Smooth muscle cell (in vitro differentiated cells): Measurements from ENCODE around the gene SPRTN. TPM values are rescaled to one million over a fixed set of nuclear protein-coding genes. Genes with fewer than 3 reads are reported as not detected.

Experiments
- DNase-seq: peaks from one replicate; lab custom pipeline; 2025; ENCODE audit not compliant: unreplicated experiment; lab: John Stamatoyannopoulos, UW
- H2AFZ ChIP-seq: fragments of 200-600 bp; sonication (generic); 2 replicates; pipeline ENCODE4 v1.6.0; 2016; ENCODE audit warnings: antibody characterized with exemption, low read depth, mild to moderate bottlenecking
- H3F3A ChIP-seq: fragments of 200-600 bp; sonication (generic); 2 replicates; pipeline ENCODE4 v1.6.0; 2017; ENCODE audit warnings: antibody characterized with exemption, low read depth
- H3K27ac ChIP-seq: fragments of 200-600 bp; sonication (generic); 2 replicates; pipeline ENCODE4 v1.5.1; 2016; ENCODE audit warnings: low read depth, mild to moderate bottlenecking
- H3K27me3 ChIP-seq: fragments of 200-600 bp; sonication (generic); 2 replicates; pipeline ENCODE4 v1.6.1; 2016; ENCODE audit warnings: low read depth, mild to moderate bottlenecking
- H3K36me3 ChIP-seq: fragments of 200-600 bp; sonication (generic); 2 replicates; pipeline ENCODE4 v1.5.1; 2016; ENCODE audit warnings: low read depth
- H3K4me1 ChIP-seq: fragments of 200-600 bp; sonication (generic); 2 replicates; pipeline ENCODE4 v1.5.1; 2016; ENCODE audit warnings: low read depth
- H3K4me2 ChIP-seq: fragments of 200-600 bp; sonication (generic); 2 replicates; pipeline ENCODE4 v1.6.0; 2016; ENCODE audit warnings: mild to moderate bottlenecking
- H3K4me3 ChIP-seq: fragments of 200-600 bp; sonication (generic); 2 replicates; pipeline ENCODE4 v1.5.1; 2016; ENCODE audit warnings: mild to moderate bottlenecking
- H3K79me2 ChIP-seq: fragments of 200-600 bp; sonication (generic); 2 replicates; pipeline ENCODE4 v1.6.0; 2016; ENCODE audit warnings: low read depth, mild to moderate bottlenecking
- H3K9ac ChIP-seq: fragments of 200-600 bp; sonication (generic); 2 replicates; pipeline ENCODE4 v1.6.0; 2016; ENCODE audit warnings: low read depth
- H3K9me3 ChIP-seq: fragments of 200-600 bp; sonication (generic); replicated peaks from 2 replicates; pipeline ENCODE4 v1.5.1; 2016; ENCODE audit warnings: low read depth
- H4K20me1 ChIP-seq: fragments of 200-600 bp; sonication (generic); 2 replicates; pipeline ENCODE4 v1.6.0; 2016; ENCODE audit warnings: low read depth
- WGBS: methylation state at CpG from one replicate; pipeline ENCODE4 v1.1.7; 2016; ENCODE audit warnings: low lambda C conversion rate; 5-methylcytosine and 5-hydroxymethylcytosine counted together
- polyA plus RNA-seq: library from polyadenylated mRNA; unstranded; fragments of >200 nt; fragmentation: Nextera tagmentation; extraction: Ambion mirVana; gene quantifications from 2 replicates; pipeline ENCODE4 v1.2.1, GENCODE V29; 2016
- total RNA-seq: library from RNA; depleted of rRNA; stranded (reverse); fragments of >200 nt; gene quantifications from 2 replicates; pipeline ENCODE4 v1.2.3, GENCODE V29; 2014
- TF ChIP-seq, protein P1 (sequence below): fragments of 200-600 bp; sonication (generic); IDR thresholded peaks from 2 replicates; pipeline ENCODE4 v1.5.1; 2017; ENCODE audit warnings: borderline replicate concordance, mild to moderate bottlenecking, antibody characterized with exemption; ENCODE audit not compliant: insufficient read depth, poor library complexity, severe bottlenecking

The SPRTN gene
- total and polyA plus RNA-seq, 2 experiments from 2014 or later = 9.6 to 16.9 TPM

DNA sequence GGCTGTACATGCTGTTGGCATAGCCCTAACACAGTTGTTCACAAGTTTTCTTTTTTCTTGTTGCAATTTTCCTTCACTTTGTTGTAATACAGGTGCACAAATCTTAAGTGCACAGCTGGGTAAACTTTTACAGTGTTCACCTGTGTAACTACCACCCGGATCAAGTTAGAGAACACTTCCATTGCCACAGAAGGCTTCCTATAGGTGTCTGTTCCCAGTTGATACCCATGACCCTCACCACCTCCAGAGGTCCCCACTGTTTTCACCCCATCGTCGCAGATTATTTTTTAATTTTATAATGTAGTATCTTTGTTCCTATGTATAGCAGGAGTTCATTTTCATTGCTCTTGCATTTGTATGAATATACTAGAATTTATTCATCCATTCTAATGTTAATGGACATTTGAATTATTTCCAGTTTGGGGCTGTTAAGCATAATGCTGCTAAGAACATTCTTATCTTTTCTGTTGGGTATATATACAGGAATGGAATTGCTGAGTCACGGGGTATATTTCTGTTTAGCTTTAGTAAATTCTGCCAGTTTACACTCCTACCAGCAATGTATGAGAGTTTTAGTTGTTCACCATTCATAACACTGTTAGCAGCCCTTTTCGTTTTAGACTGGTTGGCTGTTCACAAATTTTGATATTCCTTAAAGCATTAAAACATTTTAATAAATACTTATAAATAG lies 16.4 kb downstream of the SPRTN start:
- no peak for DNase-seq
- WGBS = 84% methylated on average over 5 of the region's 5 CpGs
- Histone ChIP-seq H3F3A (peaks cover 16% of the 10 kb centered on the region), H3K4me1 (no peaks in the 10 kb centered on the region), H3K79me2 (no peaks in the 10 kb centered on the region), H3K4me2 (peak overlapping the region; percentile 33), H3K9me3 (no peaks in the 10 kb centered on the region), H3K27me3 (no peaks in the 10 kb centered on the region), H3K9ac (no peak overlapping the region), H3K27ac (peak overlapping the region; percentile 65), H3K4me3 (no peak overlapping the region), H4K20me1 (peaks cover 12% of the 10 kb centered on the region), H2AFZ (no peak overlapping the region), H3K36me3 (peaks cover 10% of the 10 kb centered on the region)
- TF ChIP-seq, protein P1, sequence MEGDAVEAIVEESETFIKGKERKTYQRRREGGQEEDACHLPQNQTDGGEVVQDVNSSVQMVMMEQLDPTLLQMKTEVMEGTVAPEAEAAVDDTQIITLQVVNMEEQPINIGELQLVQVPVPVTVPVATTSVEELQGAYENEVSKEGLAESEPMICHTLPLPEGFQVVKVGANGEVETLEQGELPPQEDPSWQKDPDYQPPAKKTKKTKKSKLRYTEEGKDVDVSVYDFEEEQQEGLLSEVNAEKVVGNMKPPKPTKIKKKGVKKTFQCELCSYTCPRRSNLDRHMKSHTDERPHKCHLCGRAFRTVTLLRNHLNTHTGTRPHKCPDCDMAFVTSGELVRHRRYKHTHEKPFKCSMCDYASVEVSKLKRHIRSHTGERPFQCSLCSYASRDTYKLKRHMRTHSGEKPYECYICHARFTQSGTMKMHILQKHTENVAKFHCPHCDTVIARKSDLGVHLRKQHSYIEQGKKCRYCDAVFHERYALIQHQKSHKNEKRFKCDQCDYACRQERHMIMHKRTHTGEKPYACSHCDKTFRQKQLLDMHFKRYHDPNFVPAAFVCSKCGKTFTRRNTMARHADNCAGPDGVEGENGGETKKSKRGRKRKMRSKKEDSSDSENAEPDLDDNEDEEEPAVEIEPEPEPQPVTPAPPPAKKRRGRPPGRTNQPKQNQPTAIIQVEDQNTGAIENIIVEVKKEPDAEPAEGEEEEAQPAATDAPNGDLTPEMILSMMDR = no peak

DNA sequence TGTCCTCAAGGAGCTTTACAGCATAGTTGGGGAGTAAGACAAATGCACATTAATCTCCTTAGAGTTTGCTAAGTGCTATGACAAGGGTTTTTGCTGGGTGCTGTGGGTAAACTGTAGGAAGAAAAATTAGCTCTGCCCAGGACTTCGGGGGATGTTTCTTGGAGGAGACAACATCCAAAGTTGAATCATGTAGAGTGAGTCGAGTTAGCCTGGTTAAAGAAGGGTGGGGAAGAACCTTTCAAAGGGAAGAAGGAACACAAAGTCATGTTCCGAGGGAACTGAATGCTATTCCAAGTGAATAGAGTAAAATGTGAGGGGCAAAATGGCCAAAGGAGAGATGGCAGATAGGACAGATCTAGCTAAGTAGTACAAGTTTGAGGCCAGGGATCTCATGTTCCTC lies 17.1 kb downstream of the SPRTN start:
- WGBS = 72% methylated on average over 3 of the region's 3 CpGs
- Histone ChIP-seq H3K4me2 (peak overlapping the region; percentile 33), H4K20me1 (peaks cover 12% of the 10 kb centered on the region), H3K79me2 (no peaks in the 10 kb centered on the region), H3K27ac (peak overlapping the region; percentile 65), H3K4me3 (no peak overlapping the region), H3K4me1 (no peaks in the 10 kb centered on the region), H3F3A (peaks cover 16% of the 10 kb centered on the region), H3K9me3 (no peaks in the 10 kb centered on the region), H3K27me3 (no peaks in the 10 kb centered on the region), H3K9ac (peak overlapping the region; percentile 40), H3K36me3 (peaks cover 10% of the 10 kb centered on the region), H2AFZ (no peak overlapping the region)
- TF ChIP-seq, protein P1 = no peak
- DNase-seq = no peak

DNA sequence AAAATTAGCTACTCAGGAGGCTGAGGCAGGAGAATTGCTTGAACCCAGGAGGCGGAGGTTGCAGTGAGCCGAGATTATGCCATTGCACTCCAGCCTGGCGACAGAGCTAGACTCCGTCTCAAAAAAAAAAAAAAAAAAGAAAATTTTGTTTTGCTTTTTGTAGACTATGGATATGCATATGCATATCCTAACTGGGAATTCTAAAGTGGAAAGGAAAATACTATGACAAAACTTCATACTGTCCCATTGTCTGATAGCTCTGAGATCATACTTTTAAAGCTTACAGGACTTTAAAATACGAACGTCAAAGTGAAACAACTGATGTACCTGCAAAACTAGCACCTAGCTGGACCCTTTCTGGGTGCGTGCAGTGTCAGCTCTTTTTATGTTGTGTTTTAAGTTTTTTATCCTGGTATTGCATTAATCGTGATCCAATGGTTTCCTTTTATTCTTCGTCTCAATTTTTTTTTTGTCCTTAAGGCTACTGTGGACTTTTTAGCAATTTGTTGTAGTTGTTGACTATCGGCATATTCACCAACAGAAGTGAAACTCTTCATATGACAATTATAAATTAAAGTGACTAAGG lies 19.2 kb downstream of the SPRTN start:
- 86% methylated on average over 10 of the region's 10 CpGs for WGBS
- DNase-seq = no peak
- TF ChIP-seq, protein P1 = no peak
- Histone ChIP-seq H3K4me1 (no peaks in the 10 kb centered on the region), H3K4me2 (no peak overlapping the region), H2AFZ (no peak overlapping the region), H3K79me2 (no peaks in the 10 kb centered on the region), H3K9ac (no peak overlapping the region), H3K36me3 (no peaks in the 10 kb centered on the region), H3K27ac (no peak overlapping the region), H3K9me3 (no peaks in the 10 kb centered on the region), H3K4me3 (no peak overlapping the region), H3F3A (peaks cover 16% of the 10 kb centered on the region), H3K27me3 (no peaks in the 10 kb centered on the region), H4K20me1 (peaks cover 12% of the 10 kb centered on the region)
